HG03045 (cell line): Measurements from ENCODE around the gene CEP72.

Experiments
- ATAC-seq: cut with Tn5 transposase; IDR thresholded peaks from one replicate; pipeline ENCODE4 v1.9.1; 2021; ENCODE audit warnings: mild to moderate bottlenecking, moderate library complexity; ENCODE audit not compliant: unreplicated experiment

Gene CEP72

GRCh38 chr5:652023-652515, 39.9 kb downstream of the CEP72 start:
- no peak for ATAC-seq

GRCh38 chr5:652773-653350, 40.7 kb downstream of the CEP72 start:
- ATAC-seq: no peak

DNA sequence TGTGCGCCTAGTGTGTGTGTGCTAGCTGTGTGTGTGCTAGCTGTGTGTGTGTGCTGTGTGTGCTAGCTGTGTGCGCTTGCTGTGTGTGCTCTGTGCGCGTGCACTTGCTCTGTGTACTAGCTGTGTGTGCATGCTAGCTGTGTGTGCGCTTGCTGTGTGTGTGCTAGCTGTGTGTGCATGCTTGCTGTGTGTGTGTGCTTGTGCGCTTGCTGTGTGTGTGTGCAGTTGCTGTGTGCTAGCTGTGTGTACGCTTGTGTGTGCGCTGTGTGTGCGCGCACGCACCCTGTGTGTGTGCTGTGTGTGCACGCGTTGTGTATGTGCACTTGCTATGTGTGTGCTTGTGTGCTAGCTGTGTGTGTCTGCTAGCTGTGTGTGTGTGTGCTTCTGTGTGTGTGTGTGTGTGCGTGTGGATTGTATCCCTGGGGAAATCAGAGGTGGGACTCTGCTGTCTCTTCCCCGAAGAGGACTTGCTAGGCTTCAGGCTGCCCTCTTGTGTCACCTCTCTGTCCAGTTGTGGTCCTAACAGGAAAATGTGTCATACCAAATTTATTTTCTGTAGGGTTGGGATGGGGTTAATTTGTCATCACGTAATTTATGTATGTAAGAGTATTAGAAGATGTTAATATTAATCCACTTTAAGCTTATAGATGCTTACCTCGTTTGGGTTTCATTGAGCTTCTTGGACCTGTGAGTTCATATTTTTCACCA, 42.1 kb downstream of the CEP72 start:
- ATAC-seq: no peak

DNA sequence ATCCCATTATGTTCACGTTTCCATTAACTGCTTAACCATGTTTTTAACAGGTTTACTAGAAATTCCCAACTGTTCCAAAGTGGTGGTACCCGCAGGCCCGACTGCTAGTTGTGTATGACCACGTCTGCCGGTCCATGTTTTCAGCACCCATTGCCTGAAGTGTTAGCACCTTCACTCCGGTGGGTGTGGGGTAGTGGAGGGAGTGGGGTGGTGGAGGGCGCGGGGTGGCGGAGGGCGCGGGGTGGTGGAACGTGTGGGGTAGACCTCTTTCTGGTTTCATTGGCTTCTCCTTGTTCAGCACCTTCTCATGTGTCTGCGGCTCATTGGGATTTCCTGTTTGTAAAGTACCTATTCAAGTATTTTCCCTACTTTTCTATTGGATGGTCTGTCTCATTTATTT, 43.3 kb downstream of the CEP72 start:
- ATAC-seq: no peak

DNA sequence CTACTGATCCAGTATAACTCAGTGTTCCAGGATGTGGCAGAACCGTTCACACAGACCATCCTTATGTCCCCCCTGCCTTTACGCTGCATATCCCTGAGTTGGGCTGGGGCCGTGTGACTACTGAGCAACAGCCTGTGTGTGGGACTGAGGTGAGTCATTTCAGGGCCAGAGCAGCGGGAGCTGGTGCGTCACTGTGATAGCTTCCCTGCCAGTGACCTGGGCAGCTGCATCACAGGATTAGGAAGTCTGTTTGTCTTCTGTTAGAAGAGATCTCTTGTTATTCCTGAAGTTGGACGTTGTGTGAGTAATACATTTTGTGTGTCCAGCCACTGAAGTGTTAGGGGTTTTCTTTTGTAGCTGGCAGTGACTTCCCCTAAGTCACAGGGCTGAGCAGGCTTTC, 45.4 kb downstream of the CEP72 start:
- no peak for ATAC-seq

GRCh38 chr5:658103-658502, 46.0 kb downstream of the CEP72 start:
- ATAC-seq: no peak

DNA sequence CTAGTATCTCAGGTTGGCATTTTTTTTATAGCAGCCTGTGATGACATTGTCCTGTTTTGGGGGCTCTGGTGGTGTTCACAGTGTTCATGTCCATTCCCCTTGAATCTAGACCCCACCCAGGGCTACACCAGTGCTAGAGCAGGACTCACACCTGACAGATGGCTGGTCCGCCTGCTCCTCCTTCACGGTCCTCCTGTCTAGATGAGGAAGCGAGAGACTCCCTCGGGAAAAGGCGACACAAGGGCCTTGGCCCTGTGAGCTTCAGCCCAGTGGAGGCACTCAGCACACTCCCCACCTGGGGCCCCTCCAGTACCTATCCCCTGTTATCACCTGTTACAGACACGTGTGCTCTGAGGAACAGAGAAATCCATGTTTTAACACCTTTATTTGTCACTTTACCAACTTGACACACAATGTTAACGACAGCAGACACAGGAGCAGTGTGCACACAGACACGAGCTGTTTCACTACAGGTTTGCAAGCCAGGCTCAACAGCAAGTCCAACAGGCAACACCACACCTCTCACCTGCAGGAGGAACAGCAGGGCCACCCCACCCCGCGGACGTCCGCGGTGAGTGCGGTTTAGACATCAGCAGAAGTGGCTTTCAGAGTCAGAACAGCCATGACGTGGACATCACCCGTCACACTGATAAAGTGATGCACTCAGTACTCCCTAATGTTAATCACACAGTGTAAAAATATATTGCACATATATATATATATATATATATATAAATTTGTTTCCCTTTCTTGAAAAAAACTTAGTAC, 47.5 kb downstream of the CEP72 start:
- no peak for ATAC-seq

- ATAC-seq: no peak
Observed at GRCh38 chr5:660491-661030, 48.4 kb downstream of the CEP72 start.

DNA sequence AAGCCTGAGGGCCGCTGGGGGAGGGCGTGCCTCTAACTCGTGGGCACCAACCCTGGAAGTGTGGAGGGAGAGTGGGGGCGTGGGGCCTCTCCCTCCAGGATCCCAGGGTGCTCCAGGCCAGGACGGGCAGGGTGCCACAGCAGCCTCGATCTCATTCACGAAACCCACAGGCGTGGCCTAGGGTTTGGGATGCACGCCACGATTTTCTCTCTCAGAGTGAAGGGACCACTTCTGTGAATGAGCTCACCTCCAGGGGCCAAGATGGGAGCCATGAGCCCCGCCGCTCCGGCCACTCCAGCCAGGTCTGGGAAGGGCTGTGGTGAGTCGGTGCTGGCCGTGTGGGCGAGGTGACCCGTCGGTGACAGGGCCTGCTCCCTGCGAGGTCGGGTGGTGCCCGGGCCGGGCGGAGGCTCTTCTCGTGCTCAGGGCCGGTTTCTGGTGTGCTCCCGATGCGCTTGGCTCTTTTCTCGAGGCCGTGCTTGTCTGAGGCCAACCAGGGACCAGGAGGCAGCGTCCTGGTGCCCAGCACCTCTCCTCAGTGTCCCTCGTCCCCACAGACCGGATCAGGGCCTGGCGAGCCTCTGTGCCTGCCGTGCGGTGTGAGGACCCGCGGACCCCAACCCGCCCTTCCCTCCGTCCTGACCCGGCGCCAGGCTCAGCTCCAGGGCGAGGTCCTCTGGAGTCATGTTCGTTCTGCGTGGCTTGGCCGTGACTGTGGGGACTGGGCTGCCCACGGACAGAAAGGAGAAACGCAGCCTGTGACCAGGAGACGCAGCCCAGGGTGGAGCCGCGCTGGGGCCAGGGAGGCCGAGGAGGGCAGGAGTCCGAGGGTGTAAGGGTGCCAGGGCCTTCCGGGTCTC, 50.0 kb downstream of the CEP72 start:
- no peak for ATAC-seq

- no peak for ATAC-seq
Observed at GRCh38 chr5:662751-663435, 50.8 kb downstream of the CEP72 start.

- ATAC-seq: no peak
Observed at GRCh38 chr5:663436-664342, 51.5 kb downstream of the CEP72 start.

DNA sequence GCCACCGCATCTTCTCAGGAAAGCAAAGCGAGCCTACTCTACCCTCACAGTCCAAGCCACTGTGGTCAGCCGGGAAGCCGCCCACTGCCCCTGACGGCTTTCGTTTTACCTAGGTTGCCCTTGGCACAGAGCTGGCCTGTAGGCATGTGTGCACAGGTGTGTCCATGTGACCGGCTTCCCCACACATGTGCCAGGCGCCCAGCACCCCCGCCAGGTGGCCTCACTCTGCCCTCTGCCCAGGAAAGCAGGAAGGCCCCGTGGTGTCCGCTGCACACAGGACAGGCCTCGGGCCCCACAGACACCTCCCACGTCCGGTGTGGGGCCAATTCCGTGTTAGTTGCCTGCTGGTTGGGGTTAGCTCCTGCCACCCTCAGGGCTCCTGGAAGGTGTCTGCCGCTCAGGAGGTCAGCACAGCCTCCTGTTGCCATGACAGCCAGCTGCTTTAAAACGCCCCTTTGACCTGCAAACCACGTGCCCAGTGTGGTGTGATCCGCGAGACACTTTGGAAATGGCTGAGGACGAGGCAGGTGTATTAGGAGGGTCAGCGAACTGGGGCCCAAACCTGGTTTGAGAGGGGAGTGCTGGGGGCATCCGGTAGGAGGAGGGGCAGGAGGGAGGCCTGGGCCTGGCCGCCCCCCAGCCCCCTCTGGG, 52.3 kb downstream of the CEP72 start:
- ATAC-seq: no peak

- no peak for ATAC-seq
Observed at GRCh38 chr5:664994-665360, 52.8 kb downstream of the CEP72 start.

DNA sequence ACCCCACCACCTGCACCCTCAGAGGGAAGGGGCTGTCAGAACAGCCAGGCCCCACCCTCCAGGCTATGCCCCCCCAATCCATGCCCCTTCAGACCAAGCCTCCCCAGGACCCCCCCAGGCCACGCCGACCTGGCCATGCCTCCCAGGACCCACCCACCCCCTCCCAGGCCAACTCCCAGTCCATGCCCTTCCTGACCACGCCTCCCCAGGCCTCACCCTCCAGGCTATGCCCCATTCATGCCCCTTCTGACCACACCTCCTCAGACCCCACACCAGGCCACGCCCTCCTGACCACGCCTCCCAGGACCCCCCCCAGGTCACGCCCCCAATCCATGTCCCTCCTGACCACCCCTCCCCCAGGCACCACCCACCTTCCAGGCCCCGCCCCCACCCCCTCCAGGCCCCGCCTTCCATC, 53.4 kb downstream of the CEP72 start:
- no peak for ATAC-seq

DNA sequence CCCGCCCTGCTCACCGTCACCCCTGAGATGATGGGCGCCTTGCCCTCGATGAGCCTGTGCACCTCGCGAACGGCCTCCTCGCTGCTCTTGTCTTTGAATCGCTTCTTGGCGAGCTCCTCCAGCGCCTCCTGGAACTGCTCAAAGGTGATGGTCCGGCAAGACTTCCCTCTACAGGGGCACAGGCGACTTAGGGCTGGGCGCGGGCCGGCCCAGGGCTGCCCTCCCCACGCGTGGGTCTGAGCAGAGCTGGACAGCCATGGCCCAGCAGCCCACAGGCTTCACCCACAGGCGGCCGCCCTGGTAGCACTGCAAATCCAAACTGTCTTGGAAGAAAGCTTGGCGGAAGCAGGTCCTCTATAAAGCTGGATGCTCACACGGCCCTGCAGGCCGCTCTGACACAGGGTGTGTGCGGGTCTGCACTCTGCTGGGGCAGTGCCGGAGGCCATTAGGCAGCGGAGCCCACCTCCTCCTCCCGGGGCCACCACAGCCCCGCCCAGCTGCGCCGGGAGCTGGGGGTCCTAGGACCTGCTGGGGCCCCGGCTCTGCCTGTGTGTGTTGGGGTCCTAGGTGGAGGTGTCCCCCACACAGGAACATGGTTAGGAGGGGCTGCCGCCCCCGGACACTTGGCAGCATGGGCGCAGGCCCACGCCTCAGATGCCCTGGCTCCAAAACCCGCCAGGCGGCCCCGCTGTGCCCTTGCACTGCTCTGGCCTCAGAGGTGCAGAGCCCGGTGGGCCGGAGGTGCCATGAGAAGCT, 54.0 kb downstream of the CEP72 start:
- no peak for ATAC-seq

- no peak for ATAC-seq
Observed at GRCh38 chr5:666816-667498, 54.8 kb downstream of the CEP72 start.

DNA sequence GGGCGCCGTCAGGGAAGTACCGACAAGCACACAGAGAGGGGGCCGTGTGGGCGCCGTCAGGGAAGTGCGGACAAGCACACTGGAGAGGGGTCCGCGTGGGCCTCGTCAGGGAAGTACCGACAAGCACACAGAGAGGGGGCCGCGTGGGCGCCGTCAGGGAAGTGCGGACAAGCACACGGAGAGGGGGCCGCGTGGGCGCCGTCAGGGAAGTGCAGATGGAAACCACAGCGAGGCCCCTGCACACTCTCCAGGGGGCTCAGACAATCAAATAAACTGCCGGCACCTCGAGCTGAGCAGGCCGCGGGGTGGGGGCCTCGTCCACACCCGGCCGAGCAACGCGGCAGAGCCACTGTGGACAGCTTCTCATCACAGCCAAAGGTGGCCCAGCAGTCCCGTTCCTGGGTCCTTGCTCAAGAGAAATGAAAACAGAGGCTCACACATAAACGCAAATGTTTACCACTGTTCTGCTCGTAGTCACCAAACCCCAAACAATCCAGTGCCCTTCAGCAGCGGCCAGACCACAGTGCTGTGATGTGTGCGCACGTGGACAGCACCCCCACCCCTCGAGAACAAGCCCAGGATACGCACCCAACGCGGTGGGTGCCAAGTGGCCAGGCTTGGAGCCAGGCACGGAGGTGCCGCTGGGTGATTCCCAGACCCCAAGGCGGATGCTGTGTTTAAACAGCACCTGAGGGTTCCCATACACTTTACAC, 56.3 kb downstream of the CEP72 start:
- ATAC-seq: no peak
